NCI-H1930 (cell line): Measurements from ENCODE around the gene PDAP1.
A peak's percentile ranks its signal among the peaks of the same experiment; 100 is the strongest.
"Not testable (repeated sequence)": the region's sequence is repeated elsewhere in the genome, so short reads cannot be mapped to it uniquely, and the experiment has no call there.

ENCODE experiments used
- DNase-seq, 2 experiments: peaks; one replicate each; lab custom pipeline; 2025; lab: John Stamatoyannopoulos, UW

PDAP1 gene

DNA sequence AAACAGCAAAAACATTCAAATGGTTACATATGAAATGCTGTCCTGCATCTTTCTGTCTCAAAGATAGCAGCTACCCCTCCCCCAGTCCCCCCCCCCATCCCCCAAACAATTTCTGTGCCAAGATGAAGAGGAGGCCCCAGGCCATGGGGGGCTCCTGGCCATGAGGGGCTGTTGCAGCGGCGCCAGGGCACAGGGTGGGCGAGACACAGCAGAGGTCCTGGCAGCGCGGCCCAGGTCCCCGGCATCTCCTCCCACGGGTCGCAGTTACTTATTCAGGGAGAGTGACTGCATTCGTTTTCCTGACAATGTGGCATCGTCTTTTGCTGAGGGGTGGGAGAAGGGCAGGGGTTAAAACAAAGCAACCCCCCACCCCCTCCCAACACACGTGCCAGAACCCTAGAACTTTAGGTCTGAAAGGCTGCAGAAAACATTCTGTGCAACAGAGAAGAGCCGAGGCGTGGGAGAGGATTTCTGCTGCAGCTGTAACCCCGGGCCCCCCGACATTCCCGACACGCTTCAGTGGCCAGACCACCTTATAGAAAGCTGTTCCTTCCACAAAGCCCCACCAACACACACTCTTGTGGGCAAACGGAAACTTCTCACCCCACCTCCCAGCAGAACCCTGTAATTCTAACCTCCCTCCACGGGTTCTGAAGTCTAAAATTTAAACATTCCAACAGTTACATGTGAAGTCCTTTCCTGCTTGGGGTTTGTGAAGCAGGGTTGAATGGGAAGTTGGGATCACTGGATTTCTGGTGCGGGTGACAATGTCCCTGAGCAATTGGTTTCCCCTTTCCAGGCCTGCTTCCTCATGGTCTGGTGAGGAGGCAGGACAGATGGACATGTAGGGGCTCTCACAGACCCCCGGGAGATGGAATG is 11.7 kb downstream of the PDAP1 start:
- DNase-seq = no peak

DNA sequence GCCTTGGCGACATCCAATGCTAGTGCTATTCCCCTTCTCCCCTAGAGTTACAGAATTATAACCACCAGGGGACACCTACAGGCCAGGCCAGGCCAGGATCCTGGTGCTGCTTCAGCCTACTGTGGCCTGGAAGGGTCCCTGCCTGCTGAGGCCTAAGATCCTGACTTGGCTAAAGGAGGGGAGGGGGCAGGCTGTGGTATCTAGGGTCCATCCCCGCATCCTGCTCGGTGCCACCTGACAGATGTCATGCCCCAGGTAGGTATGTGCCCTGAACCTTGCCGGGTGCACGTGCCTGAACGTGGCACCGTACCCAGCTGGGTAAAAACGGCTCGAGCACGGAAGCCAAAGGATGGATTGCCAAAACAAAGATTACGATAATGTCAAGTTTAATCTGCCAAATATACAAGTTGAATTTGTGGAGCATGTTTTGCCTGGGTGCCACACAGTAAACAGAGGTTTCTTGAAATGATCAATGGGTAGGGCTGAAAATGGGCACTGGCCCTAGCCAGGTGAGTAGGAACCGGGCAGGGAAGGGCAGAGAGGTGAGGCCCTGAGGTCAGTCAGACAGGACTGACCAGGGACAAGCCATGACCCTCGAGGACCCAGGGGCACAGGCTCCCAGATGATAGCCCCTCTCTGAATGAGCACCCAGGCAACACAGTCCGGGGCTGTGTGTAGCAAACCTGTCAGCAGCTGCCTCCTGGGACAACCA is 12.6 kb downstream of the PDAP1 start:
- DNase-seq = no peak

DNA sequence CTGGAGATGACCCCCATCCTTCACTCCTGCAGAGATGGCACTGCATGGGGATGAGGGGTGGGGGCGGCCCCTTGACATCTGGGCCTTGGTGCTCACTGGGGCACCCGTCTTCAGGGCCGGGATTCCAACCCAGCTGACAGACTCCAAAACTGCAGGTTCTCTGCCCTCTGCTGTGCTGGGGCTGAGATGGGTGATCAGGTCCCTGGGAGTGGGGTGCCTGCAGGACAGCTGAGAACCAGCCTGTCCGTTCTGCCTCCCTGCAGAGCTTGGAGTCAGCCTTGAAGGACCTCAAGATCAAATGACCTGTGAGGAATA is 14.3 kb downstream of the PDAP1 start:
- DNase-seq = no peak

DNA sequence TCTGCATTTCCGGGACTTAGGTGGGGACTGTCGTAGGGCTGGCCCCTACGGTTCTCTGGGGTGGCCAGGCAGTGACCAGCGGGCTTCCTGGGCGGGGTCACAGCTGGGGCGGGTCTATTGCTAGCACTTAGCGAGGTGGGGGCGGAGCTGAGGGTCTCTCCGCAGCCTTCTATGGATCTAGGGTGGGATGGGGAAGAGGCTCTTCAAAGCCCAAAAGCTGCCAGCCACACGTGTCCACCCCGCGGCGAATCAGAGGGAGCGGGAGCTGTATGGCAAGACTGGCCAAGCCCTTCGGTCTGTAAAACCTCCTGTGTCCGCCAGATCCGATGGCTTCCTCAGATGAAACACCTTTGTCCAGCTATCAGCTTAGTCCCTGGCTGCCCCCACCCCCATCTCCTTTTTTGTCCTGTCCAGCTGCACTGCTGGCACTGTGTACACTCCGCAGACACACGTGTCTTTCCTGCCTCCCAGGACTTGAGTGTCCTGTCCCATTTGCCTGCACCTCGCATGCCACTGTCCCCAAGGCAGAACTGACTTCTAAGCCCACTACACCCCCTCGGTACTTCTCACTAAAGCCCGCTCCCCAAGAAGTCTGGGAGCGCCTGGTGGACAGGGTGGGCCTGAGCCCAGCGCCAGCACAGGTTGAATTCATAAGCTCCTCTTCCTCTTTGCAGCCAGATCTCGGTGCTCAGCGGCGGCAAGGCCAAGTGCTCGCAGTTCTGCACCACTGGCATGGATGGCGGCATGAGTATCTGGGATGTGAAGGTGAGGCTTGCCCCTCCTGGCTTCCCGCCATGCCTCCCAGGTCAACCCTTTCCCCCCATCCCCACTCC is 14.8 kb downstream of the PDAP1 start:
- no peak for DNase-seq

DNA sequence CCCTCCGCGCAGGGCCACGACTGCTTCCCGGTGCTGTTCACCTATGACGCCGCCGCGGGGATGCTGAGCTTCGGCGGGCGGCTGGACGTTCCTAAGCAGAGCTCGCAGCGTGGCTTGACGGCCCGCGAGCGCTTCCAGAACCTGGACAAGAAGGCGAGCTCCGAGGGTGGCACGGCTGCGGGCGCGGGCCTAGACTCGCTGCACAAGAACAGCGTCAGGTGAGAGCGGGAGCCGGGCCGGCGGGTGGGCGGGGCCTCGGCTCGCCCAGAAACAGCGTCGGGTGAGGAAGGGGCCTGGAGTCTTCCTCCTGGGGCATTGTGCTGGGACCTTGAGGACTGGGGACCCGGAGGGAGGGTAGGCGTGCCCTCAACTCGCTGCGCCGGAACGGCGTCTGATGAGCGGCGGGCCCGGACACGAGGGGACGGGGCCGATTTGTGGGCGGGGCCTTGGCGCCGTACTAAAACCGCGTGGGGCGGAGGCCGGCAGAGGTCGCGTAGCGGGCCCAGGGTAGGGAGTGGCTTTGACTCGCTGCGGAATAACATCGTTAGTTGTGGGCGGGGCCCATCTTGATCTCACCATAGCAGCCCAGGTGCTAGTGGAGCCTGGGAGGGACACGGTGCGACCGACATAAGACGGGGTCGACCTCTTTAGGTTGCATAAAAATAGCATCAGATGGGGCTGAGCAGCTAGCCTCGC is 15.6 kb downstream of the PDAP1 start:
- peak; percentile 89 for DNase-seq

DNA sequence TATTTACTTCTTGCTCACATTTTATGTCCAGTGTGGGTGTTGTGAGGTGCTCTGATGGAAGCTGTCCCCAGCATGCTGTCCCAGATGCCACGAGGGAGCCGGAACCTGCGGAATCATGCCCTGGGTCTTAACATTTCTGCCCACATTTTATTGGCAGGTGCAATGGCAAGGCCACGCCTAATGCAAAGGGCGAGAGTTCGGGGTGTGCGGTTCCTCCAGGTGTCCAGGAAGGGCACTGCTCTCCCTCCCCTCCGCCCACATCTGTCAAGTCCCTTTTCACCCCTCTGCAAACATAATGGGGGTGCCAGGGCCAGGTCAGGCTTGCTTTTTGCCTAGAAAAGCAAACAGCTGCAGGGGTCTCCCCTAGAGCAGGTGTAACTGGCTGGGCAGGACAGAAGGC is 16.4 kb downstream of the PDAP1 start:
- DNase-seq = no peak

DNA sequence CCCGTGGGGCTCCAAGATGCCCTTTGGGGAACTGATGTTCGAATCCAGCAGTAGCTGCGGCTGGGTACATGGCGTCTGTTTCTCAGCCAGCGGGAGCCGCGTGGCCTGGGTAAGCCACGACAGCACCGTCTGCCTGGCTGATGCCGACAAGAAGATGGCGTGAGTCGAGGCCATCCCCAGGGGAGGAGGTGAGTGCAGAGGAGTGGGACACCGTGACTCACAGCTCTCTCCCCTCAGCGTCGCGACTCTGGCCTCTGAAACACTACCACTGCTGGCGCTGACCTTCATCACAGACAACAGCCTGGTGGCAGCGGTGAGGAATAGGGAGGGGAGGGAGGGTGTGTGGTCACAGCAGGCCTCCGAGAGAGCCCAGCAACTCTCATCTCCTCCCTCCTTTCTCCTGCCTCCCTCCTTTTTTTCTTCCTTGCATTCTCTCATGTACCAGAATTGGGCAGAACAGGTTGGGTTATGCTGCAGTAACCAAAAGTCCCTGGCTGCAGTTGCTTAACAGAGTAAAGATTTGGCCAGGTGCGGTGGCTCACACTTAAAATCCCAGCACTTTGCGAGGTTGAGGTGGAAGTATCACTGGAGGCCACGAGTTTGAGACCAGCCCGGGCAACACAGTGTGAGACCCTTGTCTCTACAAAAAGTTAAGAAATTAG is 17.3 kb downstream of the PDAP1 start:
- DNase-seq = no peak

DNA sequence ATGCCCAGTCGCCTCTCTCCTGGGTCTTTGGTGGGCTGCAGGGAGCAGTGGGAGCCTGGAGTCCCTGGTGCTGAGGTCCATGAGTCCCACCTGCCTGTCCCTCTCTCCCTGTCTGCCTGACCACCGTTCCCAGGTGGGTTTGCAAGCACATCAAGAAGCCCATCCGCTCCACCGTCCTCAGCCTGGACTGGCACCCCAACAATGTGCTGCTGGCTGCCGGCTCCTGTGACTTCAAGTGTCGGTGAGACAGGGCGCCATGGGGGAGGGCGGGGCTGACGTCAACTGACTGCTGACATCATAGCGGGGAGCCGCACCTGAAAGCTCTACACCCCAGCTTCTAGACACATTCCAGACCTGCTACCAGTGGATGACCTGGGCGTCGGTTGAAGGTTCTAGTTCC is 18.6 kb downstream of the PDAP1 start:
- no peak for DNase-seq

DNA sequence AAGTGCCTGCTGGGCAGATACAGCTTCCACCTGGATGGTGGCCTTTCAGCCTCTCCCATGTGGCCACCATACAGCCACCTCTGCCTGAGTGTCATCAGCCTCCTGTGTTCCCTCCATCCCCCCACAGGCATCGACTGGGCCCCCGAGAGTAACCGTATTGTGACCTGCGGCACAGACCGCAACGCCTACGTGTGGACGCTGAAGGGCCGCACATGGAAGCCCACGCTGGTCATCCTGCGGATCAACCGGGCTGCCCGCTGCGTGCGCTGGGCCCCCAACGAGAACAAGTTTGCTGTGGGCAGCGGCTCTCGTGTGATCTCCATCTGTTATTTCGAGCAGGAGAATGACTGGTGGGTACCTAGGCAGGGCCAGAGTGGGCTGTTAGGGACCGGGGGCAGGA is 20.5 kb downstream of the PDAP1 start:
- DNase-seq = no peak

DNA sequence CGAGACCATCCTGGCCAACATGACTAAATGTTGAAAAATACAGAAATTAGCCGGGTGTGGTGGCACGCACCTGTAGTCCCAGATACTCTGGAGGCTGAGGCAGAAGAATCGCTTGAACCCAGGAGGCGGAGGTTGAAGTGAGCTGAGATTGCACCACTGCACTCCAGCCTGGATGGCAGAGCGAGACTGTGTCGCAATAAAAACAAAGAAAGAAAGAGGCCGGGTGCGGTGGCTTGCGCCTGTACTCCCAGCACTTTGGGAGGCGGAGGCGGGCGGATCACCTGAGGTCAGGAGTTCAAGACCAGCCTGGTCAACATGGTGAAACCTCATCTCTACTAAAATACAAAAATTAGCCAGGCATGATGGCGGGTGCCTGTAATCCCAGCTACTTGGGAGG is 21.2 kb downstream of the PDAP1 start:
- not testable (repeated sequence) for DNase-seq

DNA sequence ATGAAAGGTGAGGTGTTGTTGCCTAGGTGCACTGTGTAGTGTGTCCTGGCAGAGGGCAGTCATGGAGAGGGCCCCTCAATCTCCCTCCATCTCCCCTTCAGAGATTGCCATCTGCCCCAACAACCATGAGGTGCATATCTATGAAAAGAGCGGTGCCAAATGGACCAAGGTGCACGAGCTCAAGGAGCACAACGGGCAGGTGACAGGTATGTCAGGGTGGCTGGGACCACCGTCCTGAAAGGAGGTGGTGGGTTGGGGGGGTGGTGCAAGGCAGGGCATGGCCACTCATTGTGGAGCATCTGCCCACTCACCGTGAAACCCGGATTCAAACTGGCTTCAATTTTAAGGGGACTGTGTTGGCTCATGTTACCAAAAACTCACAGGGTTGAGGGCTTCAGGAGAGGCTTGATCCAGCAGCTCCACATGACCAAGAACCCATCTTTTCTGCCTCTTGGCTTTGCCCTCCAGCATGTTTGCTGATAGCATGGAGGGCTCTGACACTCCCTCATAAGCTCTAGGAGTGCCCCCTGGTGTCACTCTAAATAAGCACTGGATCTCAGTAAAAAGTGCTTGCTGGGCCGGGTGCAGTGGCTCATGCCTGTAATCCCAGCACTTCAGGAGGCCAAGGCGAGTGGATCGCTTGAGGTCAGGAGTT is 21.7 kb downstream of the PDAP1 start:
- DNase-seq = no peak

DNA sequence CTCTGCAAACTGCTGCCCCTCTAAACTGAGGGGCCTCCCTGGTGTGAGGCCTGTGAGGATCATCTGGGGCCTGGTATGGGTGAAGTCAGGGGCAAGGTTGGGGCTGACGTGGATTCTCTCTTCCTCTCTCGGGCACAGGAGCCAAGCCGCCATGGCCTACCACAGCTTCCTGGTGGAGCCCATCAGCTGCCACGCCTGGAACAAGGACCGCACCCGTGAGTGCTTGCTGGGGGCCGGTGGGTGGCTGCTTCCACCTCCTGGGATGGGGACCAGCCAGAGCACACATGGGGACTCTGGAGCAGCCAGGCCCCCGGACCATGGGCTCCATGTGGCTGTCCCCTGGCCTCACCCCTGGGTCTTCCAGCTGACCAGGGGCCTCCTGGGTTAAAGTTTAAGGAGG is 22.8 kb downstream of the PDAP1 start:
- DNase-seq = no peak

DNA sequence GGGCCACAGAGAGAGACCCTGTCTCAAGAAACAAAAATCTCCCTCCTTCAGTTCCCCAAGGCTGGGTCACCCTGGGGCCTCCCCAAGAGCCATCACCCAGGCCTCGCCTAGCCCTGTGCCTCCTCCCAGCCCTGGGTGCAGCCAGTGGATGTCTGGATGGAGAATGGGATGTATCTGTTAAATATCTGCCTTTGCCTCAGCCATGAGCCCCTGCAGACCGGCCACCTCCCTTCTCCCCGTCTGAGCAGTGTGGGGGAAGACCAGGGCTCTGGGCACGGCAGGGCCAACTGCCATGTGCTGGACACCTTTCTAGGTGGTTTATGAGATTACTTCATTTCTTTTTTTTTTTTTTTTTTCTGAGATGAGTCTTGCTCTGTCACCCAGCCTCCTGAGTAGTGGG is 23.9 kb downstream of the PDAP1 start:
- DNase-seq = no peak

DNA sequence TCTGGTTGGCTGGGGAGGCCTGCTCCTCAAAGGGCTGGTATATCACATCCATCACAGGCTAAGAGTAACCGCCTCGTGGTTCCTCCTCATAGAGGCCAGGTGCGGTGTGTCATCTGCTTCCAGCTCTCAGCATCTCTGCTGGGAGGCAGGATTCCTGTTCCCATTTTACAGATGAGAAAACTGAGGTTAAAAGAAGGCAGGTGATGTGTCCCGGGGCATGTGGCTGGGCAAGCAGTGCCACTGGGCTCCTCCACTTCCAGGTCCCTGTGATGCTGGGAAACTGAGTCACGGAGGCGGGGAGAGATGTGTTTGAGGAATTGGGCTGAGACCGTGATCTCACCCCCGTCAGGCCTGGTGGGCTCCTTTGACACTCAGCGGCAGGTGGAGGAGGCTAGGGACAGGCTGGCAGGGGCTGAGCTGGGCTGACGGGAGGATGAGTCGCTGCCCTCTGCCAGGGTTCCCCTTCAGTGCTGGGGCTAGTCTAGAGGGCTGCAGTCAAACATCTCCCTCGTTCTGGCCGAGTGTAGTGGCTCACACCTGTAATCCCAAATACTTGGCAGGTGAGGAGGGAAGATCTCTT is 24.5 kb downstream of the PDAP1 start:
- no peak for DNase-seq

DNA sequence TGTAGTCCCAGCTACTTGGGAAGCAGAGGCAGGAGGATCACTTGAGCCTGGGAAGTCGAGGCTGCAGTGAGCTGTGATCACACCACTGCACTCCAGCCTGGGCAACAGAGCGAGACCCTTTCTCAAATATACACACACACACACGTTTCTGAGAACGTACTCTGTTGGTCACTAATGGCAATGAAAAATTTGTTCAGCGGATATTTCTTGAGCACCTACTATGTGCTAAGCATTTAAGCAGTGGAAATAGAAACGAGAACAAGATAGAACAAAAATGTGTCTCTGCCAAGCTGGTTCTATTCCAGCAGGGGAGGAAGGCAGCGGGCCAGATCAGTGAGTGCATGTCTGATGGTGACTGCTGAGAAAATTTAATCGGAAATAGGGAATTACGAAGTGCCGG is 25.2 kb downstream of the PDAP1 start:
- DNase-seq = no peak

DNA sequence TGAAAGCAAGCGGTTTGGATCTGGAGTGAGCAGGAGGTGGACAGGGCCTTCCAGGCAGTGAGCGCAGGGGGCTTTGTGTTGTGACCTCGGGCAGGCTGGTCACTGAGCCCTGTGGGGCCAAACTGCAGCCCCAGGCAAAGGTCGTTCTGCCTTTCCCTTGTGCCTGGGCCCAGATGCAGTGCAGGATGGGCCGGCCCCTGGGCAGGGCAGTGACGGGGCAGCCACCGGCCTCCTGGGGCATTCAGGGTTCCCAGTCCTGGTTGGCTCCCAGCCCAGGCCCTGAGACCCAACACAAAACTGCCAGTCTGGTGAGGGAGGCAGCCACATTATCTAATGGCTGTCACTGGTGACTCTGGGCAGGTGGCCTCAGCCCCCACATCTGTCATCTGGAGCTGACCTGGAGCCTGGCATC is 26.7 kb downstream of the PDAP1 start:
- no peak for DNase-seq

DNA sequence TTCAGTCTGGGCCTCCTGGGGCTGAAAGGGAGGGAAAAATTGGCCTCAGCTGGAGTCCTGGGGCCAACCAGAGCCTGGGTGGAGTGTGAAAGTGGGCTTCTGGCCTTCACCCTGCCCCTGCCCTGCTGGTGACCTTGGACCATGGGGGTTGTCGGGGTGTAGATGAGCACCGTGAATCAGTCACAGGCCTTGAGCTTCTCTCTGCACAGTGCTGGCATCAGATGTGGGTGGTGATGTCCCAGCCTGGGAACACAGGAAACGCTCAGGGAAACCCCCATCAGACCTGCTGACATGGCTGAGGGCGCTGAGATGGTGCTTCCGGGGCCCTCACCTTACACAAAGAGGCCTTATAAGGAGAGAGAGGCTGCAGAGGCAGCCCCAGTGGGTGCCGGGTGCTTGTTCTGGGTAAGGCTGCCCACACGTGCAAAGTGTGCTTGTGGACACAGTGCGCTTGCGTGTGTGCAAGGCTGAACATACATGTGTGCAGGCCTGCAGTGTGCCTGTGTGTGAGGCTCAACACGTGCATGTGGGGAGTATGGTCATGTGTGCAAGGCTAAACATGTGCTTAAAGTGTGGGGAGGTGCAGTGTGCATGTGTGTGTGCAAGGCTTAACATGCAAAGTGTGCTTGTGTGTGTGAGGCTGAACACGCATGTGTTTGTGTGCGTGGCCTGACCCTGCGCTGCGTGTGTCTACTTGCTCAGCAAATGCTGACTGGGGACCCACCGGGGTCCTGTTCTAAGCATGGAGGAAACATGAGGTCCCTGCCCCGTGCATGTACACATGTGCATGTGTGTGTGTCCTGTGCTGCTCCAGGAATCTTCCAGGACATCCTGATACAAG is 27.4 kb downstream of the PDAP1 start:
- no peak for DNase-seq

DNA sequence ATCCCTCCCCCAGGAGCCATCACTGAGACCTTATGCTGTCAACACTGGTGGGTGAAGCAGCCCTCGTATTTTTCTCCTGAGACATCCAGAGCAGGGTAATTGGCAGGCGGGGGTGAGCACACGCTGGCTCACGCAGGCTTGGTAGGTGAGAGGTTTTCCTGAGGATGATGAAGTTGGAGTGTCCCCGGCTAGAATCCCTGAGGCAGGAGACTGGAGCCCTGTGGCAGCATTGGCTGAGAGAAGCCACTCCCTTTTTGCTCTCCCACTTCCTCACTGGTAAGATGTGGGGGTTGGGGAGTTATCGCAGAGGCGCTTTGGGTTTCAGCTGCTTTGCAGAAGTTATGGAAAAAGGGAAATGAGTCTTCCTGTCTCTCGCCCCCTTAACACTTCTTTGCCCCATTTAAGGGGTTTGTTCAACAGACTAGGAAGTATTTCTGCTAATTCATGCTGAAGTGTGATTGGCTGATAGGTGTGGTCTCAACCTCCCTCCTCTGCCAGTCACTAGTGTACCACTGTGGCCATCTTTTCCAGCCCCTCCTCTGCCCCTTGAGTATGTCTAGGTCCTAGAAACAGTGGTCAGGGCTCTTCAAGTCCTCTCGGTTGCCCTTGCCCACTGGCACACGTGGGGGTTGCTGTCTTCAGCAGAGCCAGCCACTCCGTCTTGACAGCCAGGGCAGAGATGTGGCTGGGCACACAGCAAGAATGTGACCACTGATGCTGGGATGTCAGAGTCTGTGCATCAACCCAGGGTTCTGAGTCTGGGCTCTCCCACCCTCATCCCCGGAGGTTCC is 28.2 kb downstream of the PDAP1 start:
- no peak for DNase-seq

DNA sequence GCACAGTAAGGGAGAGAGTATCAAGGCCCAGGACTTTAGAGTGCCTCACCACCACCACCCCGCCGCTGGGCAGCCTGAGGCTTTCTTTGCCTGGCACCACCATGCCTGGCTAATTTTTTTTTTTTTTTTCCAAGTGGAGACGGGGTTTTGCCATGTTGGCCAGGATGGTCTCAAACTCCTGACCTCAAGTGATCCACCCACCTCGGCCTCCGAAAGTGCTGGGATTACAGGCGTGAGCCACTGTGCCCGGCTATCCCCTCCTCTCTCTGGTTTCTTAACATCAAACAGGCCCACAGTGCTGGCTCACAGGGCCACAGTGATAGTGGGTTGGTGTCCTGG is 28.7 kb downstream of the PDAP1 start:
- not testable (repeated sequence) for DNase-seq
